ENCODE data around the gene ZNF726. TPM values are rescaled to one million over a fixed set of nuclear protein-coding genes. Genes with fewer than 3 reads are reported as not detected.
A peak's percentile ranks its signal among the peaks of the same experiment; 100 is the strongest.
"Not testable (repeated sequence)": the region's sequence is repeated elsewhere in the genome, so short reads cannot be mapped to it uniquely, and the experiment has no call there.

The ZNF726 gene
- polyA plus RNA-seq (ENCODE audit: insufficient read length in 12 of 12), result 1 to 10 TPM in 10 of 12 donors, not detected in 2; 2.4 to 7.0 (median 4.2) TPM
- long read RNA-seq, donor 1, partial matches to known transcripts, result 0 of 2 reads
- long read RNA-seq, donor 1, other reads (novel, unspliced or antisense), result 0 of 2 reads
- long read RNA-seq, donor 2, partial matches to known transcripts, result 0 of 1 reads
- long read RNA-seq, donor 2, other reads (novel, unspliced or antisense), result 0 of 1 reads
- long read RNA-seq, donor 3, result 0 reads
- long read RNA-seq, donor 4, partial matches to known transcripts, result 0 of 2 reads
- long read RNA-seq, donor 4, other reads (novel, unspliced or antisense), result 0 of 2 reads
- long read RNA-seq, donor 5, result 0 reads
- long read RNA-seq, donor 6, result 0 reads
- long read RNA-seq, donor 7, partial matches to known transcripts, result 0 of 1 reads
- long read RNA-seq, donor 7, other reads (novel, unspliced or antisense), result 0 of 1 reads
- long read RNA-seq, donor 8, result 0 reads
- long read RNA-seq, donor 9, partial matches to known transcripts, result 0 of 1 reads
- long read RNA-seq, donor 9, other reads (novel, unspliced or antisense), result 0 of 1 reads
- long read RNA-seq, donor 10, result 0 reads
- long read RNA-seq, donor 11, partial matches to known transcripts, result 0 of 1 reads
- long read RNA-seq, donor 11, other reads (novel, unspliced or antisense), result 0 of 1 reads

- peak; percentile 96 for DNase-seq
Observed at GRCh38 chr19:23914402-23915286, at the start of gene ZNF726. ZNF726 (plus strand) TSS chr19:23914886; CDS start chr19:23914995, 109 bp downstream.

- DNase-seq, result no peak
Observed at GRCh38 chr19:23867895-23868294, 46.8 kb upstream of the ZNF726 start.

- no peak for DNase-seq
Observed at GRCh38 chr19:23868630-23869029, 46.1 kb upstream of the ZNF726 start.

GRCh38 chr19:23872282-23872919 is 42.3 kb upstream of the ZNF726 start:
- no peak for DNase-seq

GRCh38 chr19:23876261-23876660 is 38.4 kb upstream of the ZNF726 start:
- DNase-seq, result no peak

- DNase-seq, result not testable (repeated sequence)
Observed at GRCh38 chr19:23876756-23877155, 37.9 kb upstream of the ZNF726 start.

GRCh38 chr19:23882493-23882892 is 32.2 kb upstream of the ZNF726 start:
- DNase-seq, result no peak

- DNase-seq, result no peak
Observed at GRCh38 chr19:23884363-23884762, 30.3 kb upstream of the ZNF726 start.

- no peak for DNase-seq
Observed at GRCh38 chr19:23887642-23888041, 27.0 kb upstream of the ZNF726 start.

GRCh38 chr19:23896096-23896495 is 18.6 kb upstream of the ZNF726 start:
- not testable (repeated sequence) for DNase-seq

- no peak for DNase-seq
Observed at GRCh38 chr19:23896912-23897311, 17.8 kb upstream of the ZNF726 start.

GRCh38 chr19:23901360-23901759 is 13.3 kb upstream of the ZNF726 start:
- DNase-seq, result no peak

- DNase-seq, result no peak
Observed at GRCh38 chr19:23904406-23904805, 10.3 kb upstream of the ZNF726 start.

GRCh38 chr19:23905771-23906170 is 8.9 kb upstream of the ZNF726 start:
- no peak for DNase-seq

- no peak for DNase-seq
Observed at GRCh38 chr19:23906835-23907234, 7.9 kb upstream of the ZNF726 start.

GRCh38 chr19:23908165-23908564 is 6.5 kb upstream of the ZNF726 start:
- no peak for DNase-seq

- no peak for DNase-seq
Observed at GRCh38 chr19:23909222-23909621, 5.5 kb upstream of the ZNF726 start.

- peak; percentile 4 for DNase-seq
Observed at GRCh38 chr19:23913931-23914330, 755 bp upstream of the ZNF726 start.

- no peak for DNase-seq
Observed at GRCh38 chr19:23916991-23917390, 2.3 kb downstream of the ZNF726 start.

GRCh38 chr19:23917856-23918255 is 3.2 kb downstream of the ZNF726 start:
- DNase-seq, result no peak

GRCh38 chr19:23925285-23925684 is 10.6 kb downstream of the ZNF726 start:
- no peak for DNase-seq

- DNase-seq, result no peak
Observed at GRCh38 chr19:23932878-23933277, 18.2 kb downstream of the ZNF726 start.

Measured in muscle of arm (tissue), 14 donors.